Measurements from ENCODE around the gene GRAP2.

- TF ChIP-seq PHF21A (CRISPR knock-in tag; IDR thresholded peaks at IDR 0.05), result no peak
- no peak for TF ChIP-seq ZNF607 (CRISPR knock-in tag; IDR thresholded peaks at IDR 0.05; ENCODE audit: borderline replicate concordance)
- no peak for TF ChIP-seq HIVEP1 (CRISPR knock-in tag; IDR thresholded peaks at IDR 0.05)
- no peak for TF ChIP-seq KAT7 (CRISPR knock-in tag; IDR thresholded peaks at IDR 0.05; ENCODE audit: borderline replicate concordance)
- no peak for TF ChIP-seq SP2 (CRISPR knock-in tag; IDR thresholded peaks at IDR 0.05)
- no peak for TF ChIP-seq SP1 (IDR thresholded peaks at IDR 0.05)
- no peak for TF ChIP-seq SP1 (CRISPR knock-in tag; IDR thresholded peaks at IDR 0.05)
- TF ChIP-seq POLR2AphosphoS2 (IDR thresholded peaks at IDR 0.05; ENCODE audit: low read depth, low read length), result no peak
- no peak for TF ChIP-seq CBFB (CRISPR knock-in tag; IDR thresholded peaks at IDR 0.05)
- no peak for TF ChIP-seq GATAD1 (CRISPR knock-in tag; IDR thresholded peaks at IDR 0.05)
- TF ChIP-seq ZNF441 (CRISPR knock-in tag; IDR thresholded peaks at IDR 0.05; ENCODE audit: borderline replicate concordance), result no peak
- no peak for TF ChIP-seq ZNF558 (CRISPR knock-in tag; IDR thresholded peaks at IDR 0.05; ENCODE audit: borderline replicate concordance)
- TF ChIP-seq TCF7 (IDR thresholded peaks at IDR 0.05; ENCODE audit: low read depth), result no peak
- no peak for TF ChIP-seq SIN3A (IDR thresholded peaks at IDR 0.05; ENCODE audit: borderline replicate concordance, low read depth, low read length)
- TF ChIP-seq KDM1A (CRISPR knock-in tag; IDR thresholded peaks at IDR 0.05), result no peak
These were observed 35.8 kb downstream of the GRAP2 start for GRCh38 chr22:39936523-39937145.

Measured in HepG2 (cell line).